GM10847 (cell line): ENCODE results near the gene DGKG.

Experiments
- POLR2A ChIP-seq: IDR thresholded peaks from 2 replicates; pipeline ENCODE4 v1.6.1; 2011; ENCODE audit not compliant: insufficient read length; ENCODE audit errors: extremely low read depth

The DGKG gene

DNA sequence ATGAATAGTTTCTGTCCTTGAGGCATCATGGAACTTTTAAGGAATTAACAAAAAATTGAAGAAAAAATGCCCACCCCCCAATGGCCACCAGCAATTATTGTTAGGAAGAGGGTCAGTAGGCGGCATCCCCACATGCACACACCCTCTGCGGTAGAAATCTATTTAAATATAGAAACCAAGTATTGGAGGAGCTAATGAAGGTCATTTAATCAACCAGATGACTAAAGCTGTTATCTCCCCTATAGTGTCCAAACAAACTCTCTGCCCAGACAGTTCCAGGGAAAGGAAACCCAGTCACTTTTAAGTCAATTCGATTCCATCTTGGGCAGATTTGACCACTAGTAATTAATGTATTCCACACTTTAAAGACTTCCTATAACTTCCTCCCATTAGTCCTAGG, 47.1 kb downstream of the DGKG start:
- TF ChIP-seq POLR2A = no peak

GRCh38 chr3:186311441-186311840, 50.6 kb downstream of the DGKG start:
- no peak for TF ChIP-seq POLR2A

DNA sequence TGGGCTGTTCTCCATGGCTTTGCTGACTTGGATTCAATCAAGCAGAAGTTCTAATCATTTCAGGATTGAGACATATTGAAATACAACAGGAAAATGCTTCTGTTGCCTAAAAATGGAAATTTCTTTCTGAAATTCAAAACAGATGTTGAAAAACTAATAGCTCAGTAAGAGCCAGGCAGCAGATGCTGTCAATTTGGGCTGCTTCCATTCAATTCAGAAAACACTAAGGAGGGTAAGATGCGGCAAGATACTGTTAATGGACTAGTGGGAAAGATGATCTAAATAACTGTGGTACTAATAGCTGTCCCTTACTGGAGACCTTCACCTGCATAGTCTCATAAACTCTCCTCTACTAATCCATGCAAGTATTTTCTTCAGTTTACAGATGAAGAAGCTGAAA, 53.5 kb downstream of the DGKG start:
- TF ChIP-seq POLR2A = no peak

DNA sequence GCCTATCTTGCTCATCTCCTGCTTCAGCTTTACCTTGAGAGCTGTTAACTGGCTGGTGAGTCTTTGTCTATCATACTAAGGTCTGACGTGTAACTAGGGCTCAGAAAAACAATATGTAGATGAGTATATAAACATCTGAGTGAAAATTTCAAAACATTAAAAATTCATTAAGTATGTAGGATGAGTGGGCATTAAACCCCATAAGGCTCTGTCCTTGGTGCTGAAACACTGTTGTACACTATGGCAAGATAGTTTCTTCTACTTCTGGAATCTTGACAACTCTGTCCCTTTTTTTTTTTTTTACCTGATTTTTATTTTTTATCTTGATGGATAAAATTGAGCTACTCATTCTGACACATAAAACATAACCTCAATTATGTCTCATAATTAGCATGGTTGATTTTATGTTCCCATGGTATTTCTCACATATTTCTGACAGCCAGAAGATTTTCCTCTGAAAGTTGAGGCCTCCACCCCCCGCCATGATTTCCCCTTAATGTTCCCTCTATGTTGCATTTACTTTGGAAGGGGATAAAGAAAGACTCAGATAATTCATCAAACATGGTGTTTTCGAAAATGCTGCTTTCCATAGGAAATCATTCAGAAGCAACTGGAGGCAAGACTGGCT, 54.3 kb downstream of the DGKG start:
- no peak for TF ChIP-seq POLR2A

GRCh38 chr3:186305286-186305685, 56.7 kb downstream of the DGKG start:
- TF ChIP-seq POLR2A = no peak

DNA sequence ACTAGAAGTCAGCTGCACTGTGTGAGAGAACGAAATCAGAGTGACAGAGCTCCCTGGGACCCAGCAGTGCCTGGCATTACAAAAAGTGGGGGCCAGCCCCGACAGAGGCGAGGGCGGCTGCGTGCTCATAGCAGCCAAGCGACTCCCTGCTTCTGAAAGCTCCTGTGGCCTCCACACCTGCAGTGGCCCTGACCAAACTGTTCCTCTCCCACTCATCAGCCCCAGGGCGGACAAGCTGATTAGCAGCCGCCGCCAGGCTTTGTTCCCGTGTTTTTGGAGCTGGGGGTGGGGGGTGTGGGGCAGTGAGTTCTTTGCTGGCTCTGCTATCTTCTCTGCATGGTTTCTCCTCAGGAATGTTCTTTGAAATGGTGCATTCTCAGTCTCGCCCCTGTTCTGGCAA, 58.1 kb downstream of the DGKG start:
- TF ChIP-seq POLR2A = no peak

- no peak for TF ChIP-seq POLR2A
Measured at GRCh38 chr3:186299327-186299726, 62.7 kb downstream of the DGKG start.

DNA sequence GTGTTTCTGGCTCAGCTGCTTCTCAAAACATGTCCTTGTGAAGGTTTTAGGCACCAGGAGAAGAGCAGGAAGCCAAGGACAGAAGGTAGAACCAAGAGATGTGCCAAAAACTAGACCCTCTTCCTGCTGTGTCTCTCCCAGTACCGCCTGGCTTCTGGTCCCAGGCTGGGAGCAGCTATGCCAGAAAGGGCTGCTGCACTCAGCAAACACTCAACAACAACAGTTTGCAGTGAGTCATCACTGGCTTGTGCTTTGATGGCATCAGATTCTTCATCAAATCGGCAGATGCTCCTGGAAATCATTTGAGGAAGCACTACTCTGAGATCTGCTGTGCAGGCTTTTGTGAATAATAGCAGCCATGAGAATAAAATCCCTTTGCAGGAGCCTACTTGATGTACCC, 63.2 kb downstream of the DGKG start:
- no peak for TF ChIP-seq POLR2A

DNA sequence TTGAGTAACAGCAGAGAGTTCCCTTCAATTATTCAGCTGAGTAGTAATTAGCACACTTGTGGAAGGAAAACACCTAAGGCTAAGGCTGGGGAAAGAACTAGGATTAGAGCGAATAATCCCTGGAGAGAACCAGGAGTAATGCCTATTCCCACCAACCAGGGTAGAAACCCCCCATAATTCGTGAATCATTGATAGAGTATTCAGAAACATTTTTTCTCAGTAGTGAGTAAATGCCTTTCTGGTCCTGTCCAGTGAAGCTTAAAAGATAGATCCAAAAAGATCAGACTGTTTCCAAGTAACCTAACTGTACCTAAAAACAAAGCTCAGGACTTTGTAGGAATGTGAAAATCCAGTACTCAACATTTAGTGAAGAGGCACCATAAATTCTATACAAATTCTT, 71.2 kb downstream of the DGKG start:
- no peak for TF ChIP-seq POLR2A

DNA sequence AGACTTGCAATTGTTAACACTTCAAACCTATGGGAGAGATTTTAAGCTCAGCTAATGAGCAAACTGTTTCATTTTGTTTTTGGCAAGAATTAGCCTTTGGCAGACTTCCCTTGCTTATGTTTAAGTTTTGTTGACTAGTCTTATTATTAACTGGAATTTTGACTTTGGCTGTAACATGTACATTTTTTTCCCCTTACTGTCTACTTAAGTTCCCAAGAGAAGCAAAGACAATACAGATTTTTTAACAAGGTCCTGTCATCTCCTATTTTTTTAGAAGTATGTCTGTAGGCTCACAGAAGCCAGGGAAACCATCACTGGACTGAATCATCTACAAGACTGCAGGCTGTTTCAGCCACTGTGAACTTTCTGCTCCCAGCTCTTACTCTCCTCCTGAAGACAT, 74.3 kb downstream of the DGKG start:
- TF ChIP-seq POLR2A = no peak

DNA sequence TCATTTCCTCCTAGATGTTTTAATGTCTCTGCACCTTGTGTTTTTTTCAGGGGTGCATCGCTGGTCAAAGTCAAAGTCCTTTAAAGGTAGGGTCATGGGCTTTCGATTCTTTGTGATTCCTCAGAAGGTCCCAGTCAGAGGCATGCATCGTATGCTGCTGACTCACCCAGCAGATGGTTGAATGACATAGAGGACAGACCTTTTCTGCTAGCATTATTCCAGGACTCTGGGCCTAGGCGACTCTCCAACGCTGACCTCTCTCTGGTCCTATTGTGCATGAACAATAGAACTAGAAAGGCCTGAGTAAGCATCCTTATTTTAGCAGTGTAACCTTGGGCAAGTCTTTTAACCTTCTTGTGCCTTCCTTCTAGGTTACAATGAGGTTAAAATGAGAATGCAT, 75.9 kb downstream of the DGKG start:
- TF ChIP-seq POLR2A = no peak

DNA sequence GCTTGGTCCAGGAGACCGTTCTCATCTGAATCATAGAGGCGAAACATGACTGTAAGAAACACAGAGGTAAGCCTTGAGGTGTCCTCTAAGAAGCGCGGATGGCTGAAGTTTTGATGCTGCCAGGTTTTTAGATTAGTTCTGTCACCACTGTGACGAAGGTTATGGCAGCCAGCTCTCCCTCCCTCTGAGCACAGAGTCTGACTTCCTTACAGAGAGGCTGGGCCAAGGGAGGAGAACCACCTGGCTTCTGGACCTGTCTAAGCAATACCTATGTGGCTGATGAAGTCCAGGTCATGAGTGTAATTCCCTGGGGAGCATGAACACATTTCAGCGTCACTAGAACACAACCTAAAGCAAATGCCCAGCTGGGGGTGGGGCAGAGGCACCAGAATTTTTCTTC, 77.4 kb downstream of the DGKG start:
- TF ChIP-seq POLR2A = no peak

GRCh38 chr3:186284349-186284652, 77.7 kb downstream of the DGKG start:
- no peak for TF ChIP-seq POLR2A

GRCh38 chr3:186283651-186284348, 78.2 kb downstream of the DGKG start:
- TF ChIP-seq POLR2A = no peak

DNA sequence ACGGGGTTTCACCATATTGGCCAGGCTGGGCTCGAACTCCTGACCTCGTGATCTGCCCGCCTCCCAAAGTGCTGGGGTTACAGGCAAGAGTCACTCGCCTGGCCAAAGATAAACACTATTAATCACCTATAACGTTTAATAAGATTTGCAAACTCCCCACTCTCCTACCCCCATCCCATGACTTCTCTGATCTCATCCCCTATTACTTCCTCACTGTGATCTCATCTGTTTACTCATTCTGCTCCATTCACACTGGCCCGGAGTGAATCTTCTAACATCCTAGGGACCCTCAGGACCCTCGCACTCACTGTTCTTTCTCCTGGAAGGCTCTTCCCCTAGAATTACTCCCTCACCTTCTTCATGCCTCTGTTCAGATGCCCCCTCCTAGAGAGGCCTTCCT, 78.9 kb downstream of the DGKG start:
- TF ChIP-seq POLR2A = no peak

DNA sequence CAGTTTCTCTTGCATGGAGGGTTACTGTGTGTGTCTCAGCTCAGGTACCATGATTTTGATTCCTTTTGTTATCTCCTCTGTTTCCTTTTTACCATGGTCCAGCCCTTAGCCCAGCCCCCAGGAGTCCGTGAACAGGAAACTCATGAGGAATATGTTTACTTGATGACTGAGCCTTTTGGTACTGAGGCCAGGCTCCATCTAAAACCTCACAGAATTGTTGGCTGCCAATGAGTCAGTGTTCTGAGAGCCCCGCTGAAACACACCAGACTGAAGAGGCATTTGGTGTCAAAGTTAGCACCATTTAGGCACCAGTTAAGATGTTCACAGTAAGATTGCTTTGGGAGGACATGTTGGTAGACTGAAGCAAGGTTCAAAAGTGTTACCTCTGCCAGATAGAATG, 80.9 kb downstream of the DGKG start:
- no peak for TF ChIP-seq POLR2A

DNA sequence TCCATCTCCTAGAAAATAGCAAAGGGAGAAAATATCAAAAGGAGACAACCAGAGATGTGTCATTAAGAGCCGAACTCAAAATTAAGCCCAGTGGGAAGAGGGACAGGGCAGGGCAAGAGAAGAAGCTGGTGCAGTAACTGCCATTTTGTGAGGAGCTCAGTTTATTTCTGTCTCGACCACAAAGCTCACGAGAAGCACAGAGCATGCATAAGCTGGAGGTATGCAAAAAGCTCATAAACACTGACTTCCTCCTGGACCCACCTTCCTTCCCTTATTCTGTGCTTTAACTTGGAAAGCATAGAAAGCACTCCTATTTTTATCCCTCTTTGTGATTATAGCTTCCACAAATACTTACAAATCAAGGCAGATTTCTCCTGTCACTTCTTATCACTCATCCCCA, 81.3 kb downstream of the DGKG start:
- TF ChIP-seq POLR2A = no peak
